H1 (cell line): Measurements from ENCODE around the gene ZBTB20. TPM values are rescaled to one million over a fixed set of nuclear protein-coding genes. Genes with fewer than 3 reads are reported as not detected.

Source experiments
- CTCF ChIA-PET: fragments of 300-600 bp; sonication (Branson Sonifier 250); formaldehyde crosslinking; loops from one replicate; lab custom pipeline; 2021; ENCODE audit not compliant: partially characterized antibody; lab: Charles Lee
- POLR2A ChIA-PET: fragments of 300-600 bp; sonication (Branson Sonifier 250); formaldehyde crosslinking; loops from one replicate; lab custom pipeline; 2021; ENCODE audit warnings: inconsistent platforms; ENCODE audit not compliant: partially characterized antibody; lab: Charles Lee
- DNase-seq, 2 experiments: peaks; one replicate each; pipeline versions ENCODE4 v3.0.0 to v3.0.0-alpha.2; 2010 to 2022; ENCODE audit warnings: low spot score in 2 of 2, low read depth in 1 of 2, mixed read lengths in 1 of 2
- FAIRE-seq: peaks from 2 replicates; lab custom pipeline; 2011; peaks lifted over from hg19 to GRCh38; lab: Jason Lieb, UNC
- H2AFZ ChIP-seq: 2 replicates; pipeline ENCODE4 v1.8.1; 2012; ENCODE audit warnings: low read length, inconsistent platforms
- H2AK5ac ChIP-seq: 2 replicates; pipeline ENCODE4 v1.6.1; 2013; ENCODE audit warnings: low read depth, low read length
- H2BK120ac ChIP-seq: replicated peaks from 2 replicates; pipeline ENCODE3; 2013; ENCODE audit warnings: low read depth, low read length, inconsistent platforms
- H2BK12ac ChIP-seq: 2 replicates; pipeline ENCODE4 v1.6.1; 2013; ENCODE audit warnings: low read depth, low read length
- H2BK15ac ChIP-seq: 2 replicates; pipeline ENCODE4 v1.6.1; 2013; ENCODE audit warnings: low read length
- H2BK20ac ChIP-seq: 2 replicates; pipeline ENCODE4 v1.6.1; 2013; ENCODE audit warnings: low read length
- H2BK5ac ChIP-seq: 2 replicates; pipeline ENCODE4 v1.6.1; 2013; ENCODE audit warnings: low read depth, low read length
- H3K14ac ChIP-seq: 2 replicates; pipeline ENCODE4 v1.6.1; 2013; ENCODE audit warnings: inconsistent platforms; ENCODE audit not compliant: insufficient read length
- H3K18ac ChIP-seq: 2 replicates; pipeline ENCODE4 v1.6.1; 2013; ENCODE audit warnings: low read length; ENCODE audit errors: extremely low read depth
- H3K23ac ChIP-seq: 2 replicates; pipeline ENCODE4 v1.6.1; 2013; ENCODE audit warnings: inconsistent platforms; ENCODE audit not compliant: insufficient read length
- H3K23me2 ChIP-seq: 2 replicates; pipeline ENCODE4 v1.6.1; 2013; ENCODE audit warnings: low read depth, low read length
- H3K27ac ChIP-seq: 2 replicates; pipeline ENCODE4 v1.6.1; 2011; ENCODE audit warnings: low read depth, low read length, inconsistent platforms
- H3K27me3 ChIP-seq, 4 experiments: replicated peaks in 1 of 4; 1 replicate in 1 of 4; 2 replicates in 3 of 4; pipeline versions ENCODE4 v1.6.1 to v1.8.1; 2011 to 2013; ENCODE audit warnings: low read length in 3 of 4, mild to moderate bottlenecking in 3 of 4, inconsistent platforms in 2 of 4, mixed read lengths in 2 of 4, moderate library complexity in 1 of 4; ENCODE audit not compliant: control insufficient read depth in 3 of 4, insufficient read depth in 3 of 4; ENCODE audit errors: extremely low read depth in 1 of 4
- H3K36me3 ChIP-seq, 4 experiments: 2 replicates each; pipeline versions ENCODE4 v1.6.1 to v1.8.1; 2011 to 2013; ENCODE audit warnings: mild to moderate bottlenecking in 4 of 4, low read length in 3 of 4, moderate library complexity in 2 of 4, control low read depth in 1 of 4, inconsistent platforms in 1 of 4; ENCODE audit not compliant: insufficient read depth in 4 of 4, control insufficient read depth in 2 of 4
- H3K4ac ChIP-seq: replicated peaks from 2 replicates; pipeline ENCODE3; 2013; ENCODE audit warnings: low read length, low read depth, mixed read lengths, inconsistent platforms; ENCODE audit not compliant: insufficient read length
- H3K4me1 ChIP-seq, 4 experiments: replicated peaks in 1 of 4; 1 replicate in 1 of 4; 2 replicates in 3 of 4; pipeline versions ENCODE4 v1.6.1 to v1.8.1; 2011 to 2013; ENCODE audit warnings: low read length in 3 of 4, inconsistent platforms in 2 of 4, mixed read lengths in 1 of 4; ENCODE audit not compliant: insufficient read depth in 4 of 4, control insufficient read depth in 3 of 4
- H3K4me2 ChIP-seq, 2 experiments: 2 replicates each; pipeline versions ENCODE4 v1.6.1 to v1.8.1; 2011 to 2013; ENCODE audit warnings: low read depth in 2 of 2, low read length in 2 of 2, control low read depth in 1 of 2, inconsistent platforms in 1 of 2, mild to moderate bottlenecking in 1 of 2; ENCODE audit not compliant: insufficient read depth in 1 of 2
- H3K4me3 ChIP-seq, 4 experiments: fragments of 200-600, 300-600 bp in 1 of 4; sonication (generic), shearing (Covaris generic), sonication (Bioruptor Twin) in 1 of 4; 2 replicates each; pipeline versions ENCODE4 v1.5.1 to v1.8.1; 2011 to 2016; ENCODE audit warnings: low read length in 4 of 4, low read depth in 3 of 4, control low read depth in 2 of 4, inconsistent platforms in 2 of 4, mild to moderate bottlenecking in 2 of 4, mixed read lengths in 1 of 4, moderate library complexity in 1 of 4; ENCODE audit not compliant: insufficient read depth in 2 of 4; ENCODE audit errors: extremely low read depth in 1 of 4
- H3K56ac ChIP-seq: replicated peaks from 2 replicates; pipeline ENCODE3; 2013; ENCODE audit warnings: low read depth, mild to moderate bottlenecking, mixed read lengths, low read length, inconsistent platforms; ENCODE audit not compliant: insufficient read length
- H3K79me1 ChIP-seq: 2 replicates; pipeline ENCODE4 v1.6.1; 2013; ENCODE audit warnings: low read depth, low read length, control low read depth
- H3K79me2 ChIP-seq, 2 experiments: 2 replicates each; pipeline versions ENCODE4 v1.6.1 to v1.8.1; 2012 to 2013; ENCODE audit warnings: low read length in 2 of 2, mild to moderate bottlenecking in 2 of 2, inconsistent platforms in 1 of 2; ENCODE audit not compliant: insufficient read depth in 2 of 2, control insufficient read depth in 1 of 2
- H3K9ac ChIP-seq, 4 experiments: replicated peaks in 1 of 4; 1 replicate in 1 of 4; 2 replicates in 3 of 4; pipeline versions ENCODE4 v1.6.1 to v1.8.1; 2011 to 2013; ENCODE audit warnings: low read depth in 3 of 4, low read length in 3 of 4, control low read depth in 2 of 4, mild to moderate bottlenecking in 2 of 4, moderate library complexity in 2 of 4, inconsistent platforms in 1 of 4; ENCODE audit errors: extremely low read depth in 1 of 4
- H3K9me3 ChIP-seq, 2 experiments: 2 replicates each; pipeline versions ENCODE4 v1.6.1 to v1.8.1; 2012 to 2013; ENCODE audit warnings: mild to moderate bottlenecking in 2 of 2, moderate library complexity in 2 of 2, control low read depth in 1 of 2, inconsistent platforms in 1 of 2, low read depth in 1 of 2, low read length in 1 of 2, mixed read lengths in 1 of 2; ENCODE audit not compliant: insufficient read depth in 2 of 2
- H4K20me1 ChIP-seq, 2 experiments: replicated peaks in 1 of 2; 2 replicates each; pipeline versions ENCODE3 to v1.8.1; 2011 to 2013; ENCODE audit warnings: inconsistent platforms in 2 of 2, low read length in 2 of 2, mild to moderate bottlenecking in 1 of 2; ENCODE audit not compliant: insufficient read depth in 2 of 2, control insufficient read depth in 1 of 2
- H4K5ac ChIP-seq: 2 replicates; pipeline ENCODE4 v1.6.1; 2013; ENCODE audit warnings: low read length, low read depth, mixed read lengths, inconsistent platforms; ENCODE audit not compliant: insufficient read length
- H4K8ac ChIP-seq: 2 replicates; pipeline ENCODE4 v1.8.0; 2013; ENCODE audit warnings: mild to moderate bottlenecking, moderate library complexity, low read length, inconsistent platforms; ENCODE audit not compliant: insufficient read depth; ENCODE audit errors: extremely low read depth
- H4K91ac ChIP-seq: replicated peaks from 2 replicates; pipeline ENCODE3; 2013; ENCODE audit warnings: low read length, mixed read lengths, inconsistent platforms; ENCODE audit not compliant: insufficient read length
- ASH2L ChIP-seq: fragments of 200-600, 300-600 bp; sonication (generic); IDR thresholded peaks from one replicate; pipeline ENCODE4 v1.7.1; 2017; ENCODE audit warnings: low read length
- ATF3 ChIP-seq: IDR thresholded peaks from 2 replicates; pipeline ENCODE4 v1.6.1; 2011; ENCODE audit warnings: low read depth, mild to moderate bottlenecking, low read length; ENCODE audit not compliant: insufficient read depth
- CBX5 ChIP-seq: fragments of 300-800, 300-1000 bp; sonication (generic); IDR thresholded peaks from 2 replicates; pipeline ENCODE4 v1.7.1; 2016; ENCODE audit warnings: antibody characterized with exemption, low read length, low read depth
- CHD2 ChIP-seq: IDR thresholded peaks from 2 replicates; pipeline ENCODE4 v1.6.1; 2012; ENCODE audit warnings: low read length, improper control_type of control experiment
- GABPA ChIP-seq: IDR thresholded peaks from 2 replicates; pipeline ENCODE4 v1.6.1; 2011; ENCODE audit warnings: mild to moderate bottlenecking, low read length, moderate library complexity, borderline replicate concordance; ENCODE audit not compliant: insufficient read depth
- HDAC2 ChIP-seq, 2 experiments: fragments of 300-600 bp in 1 of 2; sonication (generic) in 1 of 2; IDR thresholded peaks; 2 replicates each; pipeline ENCODE4 v1.6.1; 2011 to 2012; ENCODE audit warnings: low read depth in 2 of 2, low read length in 2 of 2, mild to moderate bottlenecking in 2 of 2, moderate library complexity in 2 of 2, borderline replicate concordance in 1 of 2, inconsistent platforms in 1 of 2
- JUN ChIP-seq: IDR thresholded peaks from 2 replicates; pipeline ENCODE4 v1.6.1; 2011; ENCODE audit warnings: low read depth, mild to moderate bottlenecking, improper control_type of control experiment, low read length
- JUND ChIP-seq: IDR thresholded peaks from 2 replicates; pipeline ENCODE4 v1.6.1; 2011; ENCODE audit warnings: mild to moderate bottlenecking, improper control_type of control experiment, low read length
- POLR2A ChIP-seq, 2 experiments: IDR thresholded peaks; 1 replicate in 1 of 2; 2 replicates in 1 of 2; pipeline ENCODE4 v1.6.1; 2011; ENCODE audit warnings: low read depth in 2 of 2, low read length in 2 of 2, mild to moderate bottlenecking in 2 of 2; ENCODE audit errors: control extremely low read depth in 1 of 2
- RAD21 ChIP-seq, 2 experiments: IDR thresholded peaks in 1 of 2; conservative IDR thresholded peaks in 1 of 2; 2 replicates each; pipeline ENCODE4 v1.6.1; 2011; ENCODE audit warnings: low read depth in 2 of 2, low read length in 2 of 2, improper control_type of control experiment in 1 of 2, inconsistent platforms in 1 of 2, mild to moderate bottlenecking in 1 of 2, moderate library complexity in 1 of 2
- SIX5 ChIP-seq: IDR thresholded peaks from 2 replicates; pipeline ENCODE4 v1.6.1; 2011; ENCODE audit warnings: mild to moderate bottlenecking, low read depth, low read length
- SRF ChIP-seq: IDR thresholded peaks from 2 replicates; pipeline ENCODE4 v1.6.1; 2011; ENCODE audit warnings: mild to moderate bottlenecking, low read depth, low read length, moderate library complexity
- ZNF274 ChIP-seq: IDR thresholded peaks from 2 replicates; pipeline ENCODE4 v1.7.0; 2012; ENCODE audit warnings: low read length, borderline replicate concordance; ENCODE audit errors: extremely low read depth
- WGBS, 2 experiments: shearing (Covaris generic) in 1 of 2; methylation state at CpG; one replicate each; pipeline versions ENCODE4 v1.1.6 to v1.1.7; 2013 to 2015; ENCODE audit warnings: low lambda C conversion rate in 2 of 2, mixed read lengths in 2 of 2, inconsistent platforms in 1 of 2, low coverage in 1 of 2, missing lambda C conversion rate in 1 of 2; ENCODE audit not compliant: insufficient replicate concordance in 2 of 2, insufficient coverage in 1 of 2, insufficient read length in 1 of 2; ENCODE audit errors: extremely low coverage in 1 of 2, missing lambda C conversion rate in 1 of 2; 5-methylcytosine and 5-hydroxymethylcytosine counted together
- polyA plus RNA-seq, 7 experiments: library from polyadenylated mRNA; depleted of rRNA in 3 of 7; stranded (reverse) in 5 of 7; unstranded in 2 of 7; fragments of >200 nt in 5 of 7; fragments of 200-250 nt in 2 of 7; gene quantifications; 1 replicate in 5 of 7; 2 replicates in 1 of 7; 4 replicates in 1 of 7; pipeline versions ENCODE4 v1.2.1 to v1.2.3, GENCODE V29; 2011 to 2013; ENCODE audit warnings: missing spikeins in 2 of 7, mixed read lengths in 2 of 7
- total RNA-seq: library from RNA; stranded (reverse); fragmentation: NEBNext Ultra II Directional; extraction: Animal tissue kit (Norgen Biotek cat#: 25700); gene quantifications from 2 replicates; pipeline ENCODE4 v1.2.1, GENCODE V29; 2021
- TF ChIP-seq, protein P1 (sequence below): IDR thresholded peaks from 2 replicates; pipeline ENCODE4 v1.6.1; 2012; ENCODE audit warnings: inconsistent platforms

ZBTB20 gene
- total and polyA plus RNA-seq, 2 of the 8 experiments (the other 6 are each of a cell fraction or from before 2014, with no cell fraction given): 0.35 to 1.3 TPM

DNA sequence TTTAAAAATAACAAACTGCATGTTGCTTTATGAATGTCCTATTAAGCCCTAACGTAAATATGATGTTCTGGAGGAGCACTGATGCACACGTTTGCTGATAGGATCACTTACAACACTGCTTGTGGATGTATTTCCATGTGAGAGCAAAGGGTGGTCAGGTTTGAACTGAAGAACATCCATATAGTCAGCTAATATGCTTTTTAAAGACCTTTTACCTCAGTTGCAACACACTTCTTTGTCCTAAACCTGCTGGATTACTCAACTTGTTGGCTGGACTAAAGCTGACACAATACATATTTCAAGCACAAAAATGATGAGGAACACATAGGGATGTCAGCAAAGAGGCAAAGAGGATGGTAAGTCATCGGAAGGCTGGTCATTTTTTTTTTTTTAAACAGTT lies 666.6 kb downstream of the ZBTB20 start:
- Histone ChIP-seq H3K4me3 (no peak overlapping the region), H4K91ac (no peak overlapping the region), H2BK20ac (no peak overlapping the region), H2BK5ac (no peak overlapping the region), H3K23me2 (no peaks in the 10 kb centered on the region), H3K79me1 (no peaks in the 10 kb centered on the region), H3K4ac (no peak overlapping the region), H3K18ac (no peak overlapping the region), H3K4me1 (no peaks in the 10 kb centered on the region), H4K8ac (no peak overlapping the region), H3K4me2 (no peak overlapping the region), H4K20me1 (no peaks in the 10 kb centered on the region), H3K79me2 (no peaks in the 10 kb centered on the region), H3K36me3 (no peaks in the 10 kb centered on the region), H3K23ac (no peak overlapping the region), H3K14ac (no peak overlapping the region), H3K9me3 (no peaks in the 10 kb centered on the region), H4K5ac (no peak overlapping the region), H2BK12ac (no peak overlapping the region), H2AK5ac (no peak overlapping the region), H3K27ac (no peak overlapping the region), H3K27me3 (no peaks in the 10 kb centered on the region), H3K9ac (no peak overlapping the region), H2BK120ac (no peak overlapping the region), H2AFZ (no peak overlapping the region), H2BK15ac (no peak overlapping the region), H3K56ac (no peak overlapping the region)
- FAIRE-seq: no peak
- no peak for DNase-seq
- POLR2A ChIA-PET: no interaction called here
- CTCF ChIA-PET: interaction anchor here (0.9 kb wide), 1 partner anchor 62 kb away, joined by 3 read pairs; no protein-coding TSS in a partner anchor
- 84% methylated on average over 3 of the region's 3 CpGs; no CpG with 5 or more reads in 1 of the 2 experiments for WGBS, 2 experiments
- TF ChIP-seq SRF: no peak
- TF ChIP-seq, protein P1, sequence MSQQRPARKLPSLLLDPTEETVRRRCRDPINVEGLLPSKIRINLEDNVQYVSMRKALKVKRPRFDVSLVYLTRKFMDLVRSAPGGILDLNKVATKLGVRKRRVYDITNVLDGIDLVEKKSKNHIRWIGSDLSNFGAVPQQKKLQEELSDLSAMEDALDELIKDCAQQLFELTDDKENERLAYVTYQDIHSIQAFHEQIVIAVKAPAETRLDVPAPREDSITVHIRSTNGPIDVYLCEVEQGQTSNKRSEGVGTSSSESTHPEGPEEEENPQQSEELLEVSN: no peak
- TF ChIP-seq ATF3: no peak
- no peak for TF ChIP-seq JUND
- TF ChIP-seq GABPA: no peak
- TF ChIP-seq SIX5: no peak
- TF ChIP-seq CHD2: no peak
- TF ChIP-seq ZNF274: no peak
- no peak for TF ChIP-seq HDAC2 (IDR thresholded peaks at IDR 0.05; ENCODE audit: borderline replicate concordance in 1 of 2, low read depth in 2 of 2, low read length in 2 of 2)
- no peak for TF ChIP-seq ASH2L
- no peak for TF ChIP-seq JUN
- no peak for TF ChIP-seq RAD21 (IDR thresholded peaks at IDR 0.05 in 1 of 2, conservative IDR thresholded peaks at IDR 0.05 in 1 of 2; ENCODE audit: low read depth in 2 of 2, low read length in 2 of 2)
- TF ChIP-seq CBX5: no peak
- no peak for TF ChIP-seq POLR2A (IDR thresholded peaks at IDR 0.05; ENCODE audit: control extremely low read depth in 1 of 2, low read depth in 2 of 2, low read length in 2 of 2)
